Coronary artery (tissue), 2 donors: ENCODE measurements around the gene XPOT.
"Not testable (repeated sequence)": the region's sequence is repeated elsewhere in the genome, so short reads cannot be mapped to it uniquely, and the experiment has no call there.

Experiments
- DNase-seq: peaks from one replicate; pipeline ENCODE4 v3.0.0-alpha.2; 2017; ENCODE audit warnings: low spot score
- H3K27ac ChIP-seq, 2 donors: fragments of 200-600 bp; sonication (generic); one replicate each; pipeline ENCODE4 v1.5.1; 2016 to 2019
- H3K4me3 ChIP-seq: fragments of 200-600 bp; sonication (generic); 2 replicates; pipeline ENCODE4 v1.5.1; 2016; ENCODE audit warnings: mild to moderate bottlenecking, moderate library complexity
- TF ChIP-seq, protein P1 (sequence below): fragments of 200-600 bp; sonication (generic); IDR thresholded peaks from one replicate; pipeline ENCODE4 v1.5.1; 2019; ENCODE audit warnings: antibody characterized with exemption

XPOT gene

GRCh38 chr12:64403707-64404469, at the start of gene XPOT:
XPOT (plus strand) TSS chr12:64404392; CDS start chr12:64410036, 5,644 bp downstream.
- Histone ChIP-seq H3K27ac (peak within 1 kb of the TSS; percentile 93 to 97), H3K4me3 (peak within 1 kb of the TSS; percentile 87)
- TF ChIP-seq, protein P1, sequence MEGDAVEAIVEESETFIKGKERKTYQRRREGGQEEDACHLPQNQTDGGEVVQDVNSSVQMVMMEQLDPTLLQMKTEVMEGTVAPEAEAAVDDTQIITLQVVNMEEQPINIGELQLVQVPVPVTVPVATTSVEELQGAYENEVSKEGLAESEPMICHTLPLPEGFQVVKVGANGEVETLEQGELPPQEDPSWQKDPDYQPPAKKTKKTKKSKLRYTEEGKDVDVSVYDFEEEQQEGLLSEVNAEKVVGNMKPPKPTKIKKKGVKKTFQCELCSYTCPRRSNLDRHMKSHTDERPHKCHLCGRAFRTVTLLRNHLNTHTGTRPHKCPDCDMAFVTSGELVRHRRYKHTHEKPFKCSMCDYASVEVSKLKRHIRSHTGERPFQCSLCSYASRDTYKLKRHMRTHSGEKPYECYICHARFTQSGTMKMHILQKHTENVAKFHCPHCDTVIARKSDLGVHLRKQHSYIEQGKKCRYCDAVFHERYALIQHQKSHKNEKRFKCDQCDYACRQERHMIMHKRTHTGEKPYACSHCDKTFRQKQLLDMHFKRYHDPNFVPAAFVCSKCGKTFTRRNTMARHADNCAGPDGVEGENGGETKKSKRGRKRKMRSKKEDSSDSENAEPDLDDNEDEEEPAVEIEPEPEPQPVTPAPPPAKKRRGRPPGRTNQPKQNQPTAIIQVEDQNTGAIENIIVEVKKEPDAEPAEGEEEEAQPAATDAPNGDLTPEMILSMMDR, result no peak
- DNase-seq, result peak; percentile 97

- DNase-seq, H3K27ac ChIP-seq, H3K4me3 ChIP-seq: not testable (repeated sequence)
Observed at GRCh38 chr12:64356209-64356608, 48.0 kb upstream of the XPOT start.

- DNase-seq, H3K27ac ChIP-seq: not testable (repeated sequence)
Observed at GRCh38 chr12:64361173-64361572, 43.0 kb upstream of the XPOT start.

DNA sequence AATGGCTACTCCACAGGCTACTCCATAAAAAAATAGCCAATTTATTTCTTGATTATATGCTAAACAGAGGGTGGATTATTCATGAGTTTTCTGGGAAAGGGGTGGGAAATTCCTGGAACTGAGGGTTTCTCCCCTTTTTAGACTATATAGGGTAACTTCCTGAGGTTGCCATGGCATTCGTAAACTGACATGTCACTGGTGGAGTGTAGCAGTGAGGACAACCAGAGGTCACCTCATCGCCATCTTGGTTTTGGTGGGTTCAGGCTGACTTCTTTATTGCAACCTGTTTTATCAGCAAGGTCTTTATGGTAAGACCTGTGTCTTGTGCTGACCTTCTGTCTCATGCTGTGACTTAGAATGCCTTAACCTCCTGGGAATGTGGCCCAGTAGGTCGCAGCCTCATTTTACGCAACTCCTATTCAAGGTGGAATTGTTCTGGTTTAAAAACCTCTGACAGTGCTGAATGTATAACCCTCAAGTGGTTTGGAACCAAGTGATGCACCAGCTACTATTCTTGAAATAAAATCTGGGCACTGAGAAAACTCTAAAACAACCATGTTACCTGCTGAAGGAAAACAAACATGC, 41.4 kb upstream of the XPOT start:
- DNase-seq, result no peak
- Histone ChIP-seq H3K4me3 (no peak overlapping the region), H3K27ac (no peak overlapping the region)
- TF ChIP-seq, protein P1, result no peak

More at GRCh38 chr12:64361173-64361572, 43.0 kb upstream of the XPOT start:
- H3K4me3 ChIP-seq, result not testable (repeated sequence)

GRCh38 chr12:64383675-64384074, 20.5 kb upstream of the XPOT start:
- no peak for DNase-seq
- H3K4me3 ChIP-seq, result no peak overlapping the region
- TF ChIP-seq, protein P1, result no peak
- no peak overlapping the region for H3K27ac ChIP-seq

- Histone ChIP-seq H3K27ac (no peak overlapping the region), H3K4me3 (no peak overlapping the region)
- DNase-seq, result no peak
- TF ChIP-seq, protein P1, result no peak
Observed at GRCh38 chr12:64385019-64385418, 19.2 kb upstream of the XPOT start.

DNA sequence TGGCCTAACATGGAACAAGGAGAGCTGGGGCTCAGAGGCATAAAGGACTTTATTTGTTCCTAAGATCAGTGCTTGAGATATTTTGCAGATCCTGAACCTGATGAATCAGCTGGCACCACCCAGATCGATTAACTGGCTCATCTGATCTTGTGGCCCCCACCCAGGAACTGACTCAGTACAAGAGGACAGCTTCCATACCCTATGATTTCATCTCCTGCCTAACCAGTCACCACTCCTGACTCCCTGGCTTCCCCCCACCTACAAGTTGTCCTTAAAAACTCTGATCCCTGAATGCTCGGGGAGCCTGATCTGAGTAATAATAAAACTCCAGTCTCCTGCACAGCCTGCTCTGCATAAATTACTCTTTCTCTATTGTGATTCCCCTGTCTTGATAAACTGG, 18.7 kb upstream of the XPOT start:
- TF ChIP-seq, protein P1, result no peak
- H3K27ac ChIP-seq, result no peak overlapping the region

GRCh38 chr12:64387197-64387816, 16.9 kb upstream of the XPOT start:
- Histone ChIP-seq H3K27ac (no peak overlapping the region), H3K4me3 (no peak overlapping the region)
- TF ChIP-seq, protein P1, result no peak
- no peak for DNase-seq

More for the DNA sequence above, 18.7 kb upstream of the XPOT start:
- no peak overlapping the region for H3K4me3 ChIP-seq
- DNase-seq, result no peak
